ENCODE data around the gene SEL1L.

The SEL1L gene

GRCh38 chr14:81441626-81442134, 92.0 kb downstream of the SEL1L start:
- TF ChIP-seq REST (IDR thresholded peaks at IDR 0.05; ENCODE audit: insufficient read depth in 1 of 2, low read depth in 2 of 2, low read length in 2 of 2) (no peak), FOXP2 (optimal IDR thresholded peaks at IDR 0.05; ENCODE audit: borderline replicate concordance, extremely low read depth, extremely low read length, insufficient read depth) (no peak), SIN3A (IDR thresholded peaks at IDR 0.05; ENCODE audit: borderline replicate concordance, insufficient read depth, low read length) (no peak), TAF1 (IDR thresholded peaks at IDR 0.05; ENCODE audit: borderline replicate concordance, insufficient read depth, low read length) (no peak), POLR2AphosphoS5 (IDR thresholded peaks at IDR 0.05; ENCODE audit: low read depth, low read length) (no peak)

- TF ChIP-seq TAF1 (IDR thresholded peaks at IDR 0.05; ENCODE audit: borderline replicate concordance, insufficient read depth, low read length) (no peak), SIN3A (IDR thresholded peaks at IDR 0.05; ENCODE audit: borderline replicate concordance, insufficient read depth, low read length) (no peak), FOXP2 (optimal IDR thresholded peaks at IDR 0.05; ENCODE audit: borderline replicate concordance, extremely low read depth, extremely low read length, insufficient read depth) (no peak), REST (IDR thresholded peaks at IDR 0.05; ENCODE audit: insufficient read depth in 1 of 2, low read depth in 2 of 2, low read length in 2 of 2) (no peak)
These were observed 93.6 kb downstream of the SEL1L start for GRCh38 chr14:81440041-81440440.

GRCh38 chr14:81437244-81437643, 96.4 kb downstream of the SEL1L start:
- TF ChIP-seq FOXP2 (optimal IDR thresholded peaks at IDR 0.05; ENCODE audit: borderline replicate concordance, extremely low read depth, extremely low read length, insufficient read depth) (no peak), REST (IDR thresholded peaks at IDR 0.05; ENCODE audit: insufficient read depth in 1 of 2, low read depth in 2 of 2, low read length in 2 of 2) (no peak), TAF1 (IDR thresholded peaks at IDR 0.05; ENCODE audit: borderline replicate concordance, insufficient read depth, low read length) (no peak), POLR2AphosphoS5 (IDR thresholded peaks at IDR 0.05; ENCODE audit: low read depth, low read length) (no peak), SIN3A (IDR thresholded peaks at IDR 0.05; ENCODE audit: borderline replicate concordance, insufficient read depth, low read length) (no peak)

- no peak for TF ChIP-seq POLR2AphosphoS5 (IDR thresholded peaks at IDR 0.05; ENCODE audit: low read depth, low read length)
- no peak for TF ChIP-seq TAF1 (IDR thresholded peaks at IDR 0.05; ENCODE audit: borderline replicate concordance, insufficient read depth, low read length)
- TF ChIP-seq SIN3A (IDR thresholded peaks at IDR 0.05; ENCODE audit: borderline replicate concordance, insufficient read depth, low read length): no peak
- no peak for TF ChIP-seq REST (IDR thresholded peaks at IDR 0.05; ENCODE audit: insufficient read depth in 1 of 2, low read depth in 2 of 2, low read length in 2 of 2)
- TF ChIP-seq FOXP2 (optimal IDR thresholded peaks at IDR 0.05; ENCODE audit: borderline replicate concordance, extremely low read depth, extremely low read length, insufficient read depth): no peak
These were observed 97.1 kb downstream of the SEL1L start for GRCh38 chr14:81436296-81437138.

All from PFSK-1 (cell line).